GM23248 (cell line): Measurements from ENCODE around the gene NEDD9. TPM values are rescaled to one million over a fixed set of nuclear protein-coding genes. Genes with fewer than 3 reads are reported as not detected.

ENCODE experiments used
- DNase-seq: peaks from one replicate; pipeline ENCODE4 v3.0.0-alpha.2; 2015
- H2AFZ ChIP-seq: fragments of 200-600 bp; sonication (generic); 2 replicates; pipeline ENCODE4 v1.6.1; 2016; ENCODE audit warnings: antibody characterized with exemption
- H3F3A ChIP-seq: fragments of 200-600 bp; sonication (generic); 2 replicates; pipeline ENCODE4 v1.6.1; 2016; ENCODE audit warnings: mild to moderate bottlenecking, antibody characterized with exemption, mixed run types; ENCODE audit not compliant: insufficient read depth
- H3K27ac ChIP-seq: fragments of 200-600 bp; sonication (generic); 2 replicates; pipeline ENCODE4 v1.5.1; 2016; ENCODE audit warnings: mild to moderate bottlenecking
- H3K27me3 ChIP-seq: fragments of 200-600 bp; sonication (generic); replicated peaks from 2 replicates; pipeline ENCODE4 v1.6.1; 2016; ENCODE audit warnings: mild to moderate bottlenecking; ENCODE audit not compliant: insufficient read depth
- H3K36me3 ChIP-seq: fragments of 200-600 bp; sonication (generic); 2 replicates; pipeline ENCODE4 v1.6.1; 2016; ENCODE audit warnings: low read depth, mild to moderate bottlenecking
- H3K4me1 ChIP-seq: fragments of 200-600 bp; sonication (generic); 2 replicates; pipeline ENCODE4 v1.6.1; 2016; ENCODE audit warnings: mild to moderate bottlenecking; ENCODE audit not compliant: insufficient read depth
- H3K4me2 ChIP-seq: fragments of 200-600 bp; sonication (generic); one replicate; pipeline ENCODE4 v1.6.1; 2016; ENCODE audit warnings: mild to moderate bottlenecking; ENCODE audit not compliant: unreplicated experiment
- H3K4me3 ChIP-seq: fragments of 200-600 bp; sonication (generic); 2 replicates; pipeline ENCODE4 v1.5.1; 2016; ENCODE audit warnings: mild to moderate bottlenecking
- H3K79me2 ChIP-seq: fragments of 200-600 bp; sonication (generic); 2 replicates; pipeline ENCODE4 v1.6.1; 2016; ENCODE audit warnings: mild to moderate bottlenecking; ENCODE audit not compliant: insufficient read depth
- H3K9ac ChIP-seq: fragments of 200-600 bp; sonication (generic); 2 replicates; pipeline ENCODE4 v1.6.1; 2016; ENCODE audit warnings: mild to moderate bottlenecking
- H3K9me2 ChIP-seq: fragments of 200-600 bp; sonication (generic); 2 replicates; pipeline ENCODE4 v1.6.1; 2016; ENCODE audit warnings: mixed run types, mild to moderate bottlenecking, moderate library complexity; ENCODE audit not compliant: insufficient read depth
- H3K9me3 ChIP-seq: fragments of 200-600 bp; sonication (generic); one replicate; pipeline ENCODE4 v1.6.1; 2017; ENCODE audit warnings: low read depth
- H4K20me1 ChIP-seq: fragments of 200-600 bp; sonication (generic); 2 replicates; pipeline ENCODE4 v1.6.0; 2016; ENCODE audit not compliant: insufficient read depth
- EZH2 ChIP-seq: fragments of 200-600 bp; sonication (generic); IDR thresholded peaks from 2 replicates; pipeline ENCODE4 v1.6.1; 2018; ENCODE audit warnings: antibody characterized with exemption, mild to moderate bottlenecking; ENCODE audit not compliant: insufficient read depth, poor library complexity, severe bottlenecking
- EZH2phosphoT487 ChIP-seq: fragments of 200-600 bp; sonication (generic); IDR thresholded peaks from 2 replicates; pipeline ENCODE4 v1.6.1; 2018; ENCODE audit warnings: antibody characterized with exemption, moderate library complexity, mild to moderate bottlenecking, low read depth; ENCODE audit not compliant: insufficient read depth
- WGBS, 2 experiments: methylation state at CpG; one replicate each; pipeline ENCODE4 v1.1.6; 2015 to 2017; ENCODE audit warnings: low lambda C conversion rate in 2 of 2, low coverage in 1 of 2; ENCODE audit errors: missing lambda C conversion rate in 2 of 2; 5-methylcytosine and 5-hydroxymethylcytosine counted together
- in situ Hi-C: fragments of 300-500 bp; cut with MboI; formaldehyde crosslinking; loops from 2 replicates; pipeline ENCODE4 v1.15.0; 2020
- polyA plus RNA-seq: library from polyadenylated mRNA; unstranded; fragments of >200 nt; fragmentation: Nextera tagmentation; extraction: Ambion mirVana; gene quantifications from 2 replicates; pipeline ENCODE4 v1.2.1, GENCODE V29; 2016
- total RNA-seq: library from RNA; depleted of rRNA; stranded (reverse); fragments of >200 nt; shearing (Covaris generic); gene quantifications from 2 replicates; pipeline ENCODE4 v1.2.3, GENCODE V29; 2014

NEDD9 gene
- total and polyA plus RNA-seq, 2 experiments from 2014 or later = 3.0 to 4.2 TPM

DNA sequence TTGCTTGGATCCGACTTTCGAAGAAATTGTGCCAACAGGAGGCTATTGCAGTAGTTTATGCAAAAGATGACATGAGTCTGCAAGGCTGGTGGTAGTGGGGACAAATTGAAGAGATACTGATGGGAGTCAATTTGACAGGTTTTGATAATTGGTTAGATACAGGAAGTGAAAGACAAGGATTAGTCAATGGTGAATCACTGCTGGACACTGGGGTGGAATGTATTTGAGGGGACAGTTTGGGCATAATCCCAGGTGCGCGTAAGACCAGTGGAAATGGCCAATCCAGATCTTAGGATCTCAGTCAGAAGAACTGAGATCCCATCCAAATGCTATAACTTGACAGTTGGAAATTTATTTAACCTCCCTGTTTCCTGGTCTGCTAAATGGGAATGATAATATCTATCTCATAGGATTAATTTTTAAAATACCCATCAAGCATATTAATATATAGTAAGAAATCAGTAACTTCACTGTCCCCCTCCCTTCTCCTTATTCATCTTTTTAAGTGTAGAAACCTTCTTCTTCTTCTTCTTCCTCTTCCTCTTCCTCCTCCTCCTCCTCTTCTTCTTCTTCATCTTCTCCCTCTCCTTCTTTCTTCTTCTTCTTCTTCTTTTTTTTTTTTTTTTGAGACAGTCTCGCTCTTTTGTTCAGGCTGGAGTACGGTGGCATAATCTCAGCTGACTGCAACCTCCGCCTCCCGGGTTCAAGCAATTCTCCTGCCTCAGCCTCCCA lies 90.0 kb downstream of the NEDD9 start:
- no peak overlapping the region for H3K27ac ChIP-seq
- no peak overlapping the region for H2AFZ ChIP-seq
- H3K9ac ChIP-seq = no peak overlapping the region
- H3K9me2 ChIP-seq = 0 out of 2 replicates have a peak, but pooled peaks cover 2% of the 10 kb centered on the region
- in situ Hi-C loops = loop anchor here (10.0 kb wide), 1 partner anchor 352 kb away; no protein-coding TSS in a partner anchor
- TF ChIP-seq EZH2 (no peak), EZH2phosphoT487 (no peak)
- 95 to 97% methylated on average over 8 of the region's 8 CpGs for WGBS, 2 experiments
- no peak overlapping the region for H3K4me3 ChIP-seq
- no peaks in the 10 kb centered on the region for H3K79me2 ChIP-seq
- no peaks in the 10 kb centered on the region for H3K27me3 ChIP-seq
- H4K20me1 ChIP-seq = no peaks in the 10 kb centered on the region
- H3K4me2 ChIP-seq = no peak overlapping the region
- H3K36me3 ChIP-seq = no peaks in the 10 kb centered on the region
- H3K4me1 ChIP-seq = peaks cover 23% of the 10 kb centered on the region
- H3K9me3 ChIP-seq = no peaks in the 10 kb centered on the region
- H3F3A ChIP-seq = peaks cover 16% of the 10 kb centered on the region; the same call in 1 of the 2 replicates
- peak; percentile 36 for DNase-seq

DNA sequence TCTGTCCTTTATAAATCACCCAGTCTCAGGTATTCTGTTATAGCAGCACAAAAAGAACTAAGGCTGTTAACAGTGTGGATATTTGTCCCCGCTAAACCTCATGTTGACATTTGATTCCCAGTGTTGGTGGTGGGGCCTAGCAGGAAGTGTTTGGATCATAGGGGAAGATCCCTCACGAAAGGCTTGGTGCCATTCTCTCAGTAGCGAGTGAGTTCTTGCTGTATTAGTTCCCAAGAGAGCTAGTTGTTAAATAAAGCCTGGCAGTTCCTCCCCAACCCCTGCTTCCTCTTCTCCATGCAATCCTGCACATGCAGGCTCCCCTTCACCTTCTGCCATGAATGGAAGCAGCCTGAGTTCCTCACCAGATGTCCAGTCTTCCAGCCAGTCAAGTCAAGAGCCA lies 91.2 kb downstream of the NEDD9 start:
- Histone ChIP-seq H3K9me3 (no peaks in the 10 kb centered on the region), H3K36me3 (no peaks in the 10 kb centered on the region), H2AFZ (no peak overlapping the region), H3K9me2 (0 out of 2 replicates have a peak, but pooled peaks cover 3% of the 10 kb centered on the region), H3K79me2 (no peaks in the 10 kb centered on the region), H3K4me2 (no peak overlapping the region), H3K4me1 (peaks cover 31% of the 10 kb centered on the region), H3K27ac (no peak overlapping the region), H3K27me3 (no peaks in the 10 kb centered on the region), H3K9ac (no peak overlapping the region), H3F3A (peaks cover 16% of the 10 kb centered on the region; the same call in 1 of the 2 replicates), H4K20me1 (no peaks in the 10 kb centered on the region), H3K4me3 (no peak overlapping the region)
- in situ Hi-C loops = loop anchor here (10.0 kb wide), 1 partner anchor 354 kb away; no protein-coding TSS in a partner anchor
- TF ChIP-seq EZH2phosphoT487 = no peak
- TF ChIP-seq EZH2 = no peak
- no peak for DNase-seq
- WGBS, 2 experiments = 97 to 100% methylated on average over 3 of the region's 3 CpGs

DNA sequence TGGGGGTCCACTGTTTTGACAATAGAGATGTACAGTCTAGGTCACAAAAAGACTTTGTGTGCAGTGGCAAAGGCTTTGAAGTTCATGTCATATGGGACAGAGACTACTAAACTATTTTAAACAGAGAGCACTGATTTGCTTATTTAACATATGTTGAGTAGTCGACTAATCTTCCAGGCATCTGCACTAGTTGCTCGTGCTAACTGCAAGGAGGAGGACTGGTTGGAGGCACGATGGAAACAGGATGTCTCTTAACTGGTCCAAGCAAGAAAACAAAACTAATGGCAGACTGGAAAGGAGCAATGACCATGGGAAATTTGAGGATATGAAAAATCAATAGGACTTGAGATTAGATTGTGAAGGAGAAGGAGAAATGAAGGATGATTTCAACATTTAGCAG lies 92.4 kb downstream of the NEDD9 start:
- H2AFZ ChIP-seq = no peak overlapping the region
- no peak overlapping the region for H3K4me2 ChIP-seq
- no peaks in the 10 kb centered on the region for H4K20me1 ChIP-seq
- H3K27me3 ChIP-seq = no peaks in the 10 kb centered on the region
- in situ Hi-C loops = loop anchor here (10.0 kb wide), 1 partner anchor 355 kb away; no protein-coding TSS in a partner anchor
- no peak overlapping the region for H3K27ac ChIP-seq
- no peak for TF ChIP-seq EZH2
- TF ChIP-seq EZH2phosphoT487 = no peak
- H3K79me2 ChIP-seq = no peaks in the 10 kb centered on the region
- WGBS, 2 experiments = 47 to 63% methylated on average over 3 of the region's 3 CpGs
- no peak overlapping the region for H3K9ac ChIP-seq
- peak; percentile 7 for DNase-seq
- peaks cover 9% of the 10 kb centered on the region; the same call in 1 of the 2 replicates for H3K36me3 ChIP-seq
- peaks cover 16% of the 10 kb centered on the region; the same call in 1 of the 2 replicates for H3F3A ChIP-seq
- H3K4me3 ChIP-seq = no peak overlapping the region
- no peaks in the 10 kb centered on the region for H3K9me3 ChIP-seq
- peaks cover 31% of the 10 kb centered on the region for H3K4me1 ChIP-seq
- 0 out of 2 replicates have a peak, but pooled peaks cover 3% of the 10 kb centered on the region for H3K9me2 ChIP-seq

DNA sequence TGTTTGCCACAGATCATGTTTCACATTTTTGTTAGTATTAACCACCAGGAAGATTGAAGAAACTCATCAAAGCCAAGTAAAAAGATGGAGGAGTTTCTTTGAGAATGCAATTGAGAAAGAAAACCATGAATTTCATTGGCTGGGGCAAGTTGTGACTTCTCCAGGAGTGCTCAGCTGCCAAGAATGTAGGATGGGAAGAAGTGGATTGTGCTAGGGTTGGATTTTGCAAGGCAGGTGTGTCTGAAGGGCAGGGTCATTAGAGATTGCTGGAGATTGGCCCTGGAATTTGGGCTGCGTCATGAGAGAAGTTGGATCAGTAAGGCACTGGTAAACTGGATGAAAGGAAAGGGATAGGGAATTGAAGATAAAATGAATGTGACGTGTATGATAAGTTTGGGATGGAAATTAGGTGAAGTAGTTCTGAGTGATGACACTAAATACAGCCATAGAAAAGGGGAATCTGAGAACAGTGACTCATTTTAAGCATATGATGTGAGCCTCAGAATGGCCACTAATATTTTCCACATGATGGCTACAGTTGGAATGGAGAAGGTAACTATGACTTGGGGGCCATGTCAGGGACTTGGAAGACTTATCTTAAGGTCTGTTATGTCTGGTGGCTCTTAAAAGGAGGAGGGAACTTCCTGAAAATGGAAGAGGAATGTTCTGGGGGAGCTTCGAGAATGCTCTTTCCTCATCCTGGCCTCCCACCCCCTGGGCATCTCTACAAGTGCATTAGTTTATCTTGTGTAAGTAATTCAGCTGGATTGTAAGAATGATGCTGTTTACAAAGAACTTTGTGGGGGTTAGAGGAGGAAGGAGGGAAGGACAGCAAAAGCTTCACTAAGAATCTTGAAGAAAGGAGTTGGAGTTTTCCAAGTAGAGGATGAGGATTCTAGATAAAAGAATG lies 93.2 kb downstream of the NEDD9 start:
- Histone ChIP-seq H3K4me1 (peaks cover 31% of the 10 kb centered on the region), H3K27ac (no peak overlapping the region), H4K20me1 (no peaks in the 10 kb centered on the region), H3F3A (peaks cover 16% of the 10 kb centered on the region; the same call in 1 of the 2 replicates), H3K4me2 (no peak overlapping the region), H3K9ac (no peak overlapping the region), H3K79me2 (no peaks in the 10 kb centered on the region), H3K4me3 (no peak overlapping the region), H3K9me3 (no peaks in the 10 kb centered on the region), H3K36me3 (peaks cover 17% of the 10 kb centered on the region; the same call in 1 of the 2 replicates), H3K27me3 (no peaks in the 10 kb centered on the region), H2AFZ (no peak overlapping the region), H3K9me2 (0 out of 2 replicates have a peak, but pooled peaks cover 3% of the 10 kb centered on the region)
- 75% methylated on average over 3 of the region's 3 CpGs for whole genome bisulfite sequencing, 2 experiments
- no peak for TF ChIP-seq EZH2phosphoT487
- no peak for TF ChIP-seq EZH2
- in situ Hi-C loops = no loop called here
- DNase-seq = peak; percentile 67
